Endometrium (tissue), 2 donors: ENCODE measurements around the gene METTL8.
"Not testable (repeated sequence)": the region's sequence is repeated elsewhere in the genome, so short reads cannot be mapped to it uniquely, and the experiment has no call there.

Experiments used
- FAIRE-seq: peaks from 2 replicates; lab custom pipeline; 2012; peaks lifted over from hg19 to GRCh38; lab: Jason Lieb, UNC
- donor health status: control.
- donor health status: control.

Gene METTL8

GRCh38 chr2:171422710-171423495 is 10.9 kb downstream of the METTL8 start:
- FAIRE-seq = not testable (repeated sequence)

GRCh38 chr2:171420728-171421563 is 12.8 kb downstream of the METTL8 start:
- no peak for FAIRE-seq

GRCh38 chr2:171419333-171419732 is 14.5 kb downstream of the METTL8 start:
- FAIRE-seq = no peak

GRCh38 chr2:171416009-171416926 is 17.5 kb downstream of the METTL8 start:
- FAIRE-seq = peak; percentile 54

GRCh38 chr2:171414645-171415044 is 19.1 kb downstream of the METTL8 start:
- FAIRE-seq = not testable (repeated sequence)

- no peak for FAIRE-seq
These were observed 21.1 kb downstream of the METTL8 start for GRCh38 chr2:171412571-171413175.

GRCh38 chr2:171411791-171412483 is 21.9 kb downstream of the METTL8 start:
- no peak for FAIRE-seq

- no peak for FAIRE-seq
These were observed 22.6 kb downstream of the METTL8 start for GRCh38 chr2:171411214-171411613.

- no peak for FAIRE-seq
These were observed 23.2 kb downstream of the METTL8 start for GRCh38 chr2:171410624-171411023.

- FAIRE-seq = no peak
These were observed 23.7 kb downstream of the METTL8 start for GRCh38 chr2:171410101-171410500.

- no peak for FAIRE-seq
These were observed 24.3 kb downstream of the METTL8 start for GRCh38 chr2:171409436-171409971.

- no peak for FAIRE-seq
These were observed 26.1 kb downstream of the METTL8 start for GRCh38 chr2:171407676-171408044.

GRCh38 chr2:171407030-171407675 is 26.6 kb downstream of the METTL8 start:
- no peak for FAIRE-seq

GRCh38 chr2:171406044-171406443 is 27.7 kb downstream of the METTL8 start:
- no peak for FAIRE-seq

- no peak for FAIRE-seq
These were observed 28.2 kb downstream of the METTL8 start for GRCh38 chr2:171405546-171405945.

GRCh38 chr2:171404719-171405118 is 29.1 kb downstream of the METTL8 start:
- no peak for FAIRE-seq

- no peak for FAIRE-seq
These were observed 29.5 kb downstream of the METTL8 start for GRCh38 chr2:171404261-171404660.

- FAIRE-seq = no peak
These were observed 30.7 kb downstream of the METTL8 start for GRCh38 chr2:171402906-171403580.

GRCh38 chr2:171401947-171402346 is 31.8 kb downstream of the METTL8 start:
- FAIRE-seq = no peak

- no peak for FAIRE-seq
These were observed 33.4 kb downstream of the METTL8 start for GRCh38 chr2:171400395-171400794.
